Measurements from ENCODE around the gene DBF4. TPM values are rescaled to one million over a fixed set of nuclear protein-coding genes. Genes with fewer than 3 reads are reported as not detected.
"Not testable (repeated sequence)": the region's sequence is repeated elsewhere in the genome, so short reads cannot be mapped to it uniquely, and the experiment has no call there.

Gene DBF4
- total RNA-seq, 1 experiment from 2014 or later = 52.7 TPM

GRCh38 chr7:87918740-87919139 is 42.4 kb downstream of the DBF4 start:
- TF ChIP-seq, protein P1, sequence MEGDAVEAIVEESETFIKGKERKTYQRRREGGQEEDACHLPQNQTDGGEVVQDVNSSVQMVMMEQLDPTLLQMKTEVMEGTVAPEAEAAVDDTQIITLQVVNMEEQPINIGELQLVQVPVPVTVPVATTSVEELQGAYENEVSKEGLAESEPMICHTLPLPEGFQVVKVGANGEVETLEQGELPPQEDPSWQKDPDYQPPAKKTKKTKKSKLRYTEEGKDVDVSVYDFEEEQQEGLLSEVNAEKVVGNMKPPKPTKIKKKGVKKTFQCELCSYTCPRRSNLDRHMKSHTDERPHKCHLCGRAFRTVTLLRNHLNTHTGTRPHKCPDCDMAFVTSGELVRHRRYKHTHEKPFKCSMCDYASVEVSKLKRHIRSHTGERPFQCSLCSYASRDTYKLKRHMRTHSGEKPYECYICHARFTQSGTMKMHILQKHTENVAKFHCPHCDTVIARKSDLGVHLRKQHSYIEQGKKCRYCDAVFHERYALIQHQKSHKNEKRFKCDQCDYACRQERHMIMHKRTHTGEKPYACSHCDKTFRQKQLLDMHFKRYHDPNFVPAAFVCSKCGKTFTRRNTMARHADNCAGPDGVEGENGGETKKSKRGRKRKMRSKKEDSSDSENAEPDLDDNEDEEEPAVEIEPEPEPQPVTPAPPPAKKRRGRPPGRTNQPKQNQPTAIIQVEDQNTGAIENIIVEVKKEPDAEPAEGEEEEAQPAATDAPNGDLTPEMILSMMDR (conservative IDR thresholded peaks at IDR 0.05) = no peak
- no peak for TF ChIP-seq EZH2 (IDR thresholded peaks at IDR 0.05; ENCODE audit: low read depth)
- no peaks in the 10 kb centered on the region for H3K27me3 ChIP-seq (ENCODE audit: insufficient read depth, low read depth)
- ChIA-PET CTCF (no interaction called here), POLR2A (ENCODE audit: unreplicated experiment) (no interaction called here)
- no peak overlapping the region for H3K4me2 ChIP-seq
- no peaks in the 10 kb centered on the region for H3K9me2 ChIP-seq (ENCODE audit: insufficient read depth)
- no peak overlapping the region for H3K4me3 ChIP-seq
- no peaks in the 10 kb centered on the region for H3K36me3 ChIP-seq (ENCODE audit: low read depth)
- H3K27ac ChIP-seq = no peak overlapping the region
- H3F3A ChIP-seq (ENCODE audit: insufficient read depth, low read depth) = no peaks in the 10 kb centered on the region
- H3K9me3 ChIP-seq (ENCODE audit: insufficient read depth, low read depth) = no peaks in the 10 kb centered on the region
- no peaks in the 10 kb centered on the region for H3K79me2 ChIP-seq (ENCODE audit: low read depth)
- H4K20me1 ChIP-seq (ENCODE audit: insufficient read depth) = no peaks in the 10 kb centered on the region
- BruUV-seq (replicated peaks) = no TSS peak
- no peaks in the 10 kb centered on the region for H3K4me1 ChIP-seq (replicated peaks; ENCODE audit: insufficient read depth)
- no peak for DNase-seq
- intact Hi-C loops (cut with micrococcal nuclease; ENCODE audit: unreplicated experiment) = no loop called here
- no peak overlapping the region for H2AFZ ChIP-seq

DNA sequence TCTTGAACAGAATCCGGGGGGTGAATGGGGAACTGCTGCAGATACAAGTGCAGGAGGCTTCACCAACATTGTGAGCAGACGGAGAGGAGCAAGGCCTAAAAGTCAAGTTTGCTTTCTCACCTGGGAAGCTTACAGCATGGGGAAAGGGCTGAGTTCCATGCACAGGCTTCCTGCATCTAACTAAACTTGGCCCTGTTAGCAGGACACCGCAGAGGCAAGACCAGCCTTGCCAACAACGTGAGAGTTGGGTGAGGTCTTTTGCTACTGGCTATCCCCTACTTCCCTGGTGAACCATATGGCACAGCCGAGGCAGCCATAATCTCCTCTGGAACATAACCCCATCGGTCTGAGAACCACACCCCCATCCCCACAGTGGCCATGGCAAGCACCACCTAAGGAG is 43.6 kb downstream of the DBF4 start:
- TF ChIP-seq EZH2 (IDR thresholded peaks at IDR 0.05; ENCODE audit: low read depth) = no peak
- TF ChIP-seq, protein P1 (conservative IDR thresholded peaks at IDR 0.05) = no peak
- H3K9me3 ChIP-seq (ENCODE audit: insufficient read depth, low read depth) = no peaks in the 10 kb centered on the region
- no peak for DNase-seq
- POLR2A ChIA-PET (ENCODE audit: unreplicated experiment) = no interaction called here
- H4K20me1 ChIP-seq (ENCODE audit: insufficient read depth) = no peaks in the 10 kb centered on the region
- H3K4me1 ChIP-seq (replicated peaks; ENCODE audit: insufficient read depth) = no peaks in the 10 kb centered on the region
- no peaks in the 10 kb centered on the region for H3K9me2 ChIP-seq (ENCODE audit: insufficient read depth)
- no peaks in the 10 kb centered on the region for H3K27me3 ChIP-seq (ENCODE audit: insufficient read depth, low read depth)
- no peak overlapping the region for H3K27ac ChIP-seq
- no peak overlapping the region for H2AFZ ChIP-seq
- no peaks in the 10 kb centered on the region for H3F3A ChIP-seq (ENCODE audit: insufficient read depth, low read depth)
- intact Hi-C loops (cut with micrococcal nuclease; ENCODE audit: unreplicated experiment) = no loop called here
- H3K36me3 ChIP-seq (ENCODE audit: low read depth) = no peaks in the 10 kb centered on the region
- no peak overlapping the region for H3K4me2 ChIP-seq
- BruUV-seq (replicated peaks) = no TSS peak
- no peaks in the 10 kb centered on the region for H3K79me2 ChIP-seq (ENCODE audit: low read depth)
- no peak overlapping the region for H3K4me3 ChIP-seq
- CTCF ChIA-PET = no interaction called here

DNA sequence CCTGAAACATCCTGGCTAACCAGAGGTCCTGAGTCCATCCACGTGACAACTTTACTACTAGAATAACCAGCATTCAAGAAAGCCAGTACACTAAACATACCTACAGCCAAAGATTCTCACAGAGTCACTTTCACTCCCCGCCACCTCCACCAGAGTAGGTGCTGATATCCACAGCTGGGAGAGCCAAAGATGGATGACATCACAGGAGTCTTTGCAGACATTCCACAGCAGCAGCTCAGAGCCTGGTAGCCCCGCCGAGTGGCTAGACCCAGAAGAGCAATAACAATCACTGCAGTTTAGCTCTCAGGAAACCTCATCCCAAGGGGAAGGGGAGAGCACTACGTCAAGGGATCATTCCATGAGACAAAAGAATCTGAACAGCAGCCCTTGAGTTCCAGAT is 44.3 kb downstream of the DBF4 start:
- POLR2A ChIA-PET (ENCODE audit: unreplicated experiment) = no interaction called here
- H3K27ac ChIP-seq = no peak overlapping the region

GRCh38 chr7:87922759-87923395 is 46.6 kb downstream of the DBF4 start:
- H2AFZ ChIP-seq; H3K36me3 ChIP-seq (ENCODE audit: low read depth); H4K20me1 ChIP-seq (ENCODE audit: insufficient read depth); H3K27me3 ChIP-seq (ENCODE audit: insufficient read depth, low read depth); H3K27ac ChIP-seq; CTCF ChIA-PET; intact Hi-C loops (cut with micrococcal nuclease; ENCODE audit: unreplicated experiment); DNase-seq; H3K4me3 ChIP-seq; H3K79me2 ChIP-seq (ENCODE audit: low read depth); H3F3A ChIP-seq (ENCODE audit: insufficient read depth, low read depth); H3K4me2 ChIP-seq; H3K9me2 ChIP-seq (ENCODE audit: insufficient read depth); H3K4me1 ChIP-seq (replicated peaks; ENCODE audit: insufficient read depth); POLR2A ChIA-PET (ENCODE audit: unreplicated experiment); BruUV-seq (replicated peaks); H3K9me3 ChIP-seq (ENCODE audit: insufficient read depth, low read depth): not testable (repeated sequence)

More for the DNA sequence above, 44.3 kb downstream of the DBF4 start:
- CTCF ChIA-PET = no interaction called here
- TF ChIP-seq, protein P1 (conservative IDR thresholded peaks at IDR 0.05) = no peak
- TF ChIP-seq EZH2 (IDR thresholded peaks at IDR 0.05; ENCODE audit: low read depth) = no peak
- Histone ChIP-seq H3K9me2 (ENCODE audit: insufficient read depth) (no peaks in the 10 kb centered on the region), H3K4me3 (no peak overlapping the region), H3K79me2 (ENCODE audit: low read depth) (no peaks in the 10 kb centered on the region), H3F3A (ENCODE audit: insufficient read depth, low read depth) (no peaks in the 10 kb centered on the region), H3K4me1 (replicated peaks; ENCODE audit: insufficient read depth) (no peaks in the 10 kb centered on the region), H3K4me2 (no peak overlapping the region), H2AFZ (no peak overlapping the region), H4K20me1 (ENCODE audit: insufficient read depth) (no peaks in the 10 kb centered on the region), H3K9me3 (ENCODE audit: insufficient read depth, low read depth) (no peaks in the 10 kb centered on the region), H3K27me3 (ENCODE audit: insufficient read depth, low read depth) (no peaks in the 10 kb centered on the region), H3K36me3 (ENCODE audit: low read depth) (no peaks in the 10 kb centered on the region)
- intact Hi-C loops (cut with micrococcal nuclease; ENCODE audit: unreplicated experiment) = no loop called here
- no TSS peak for BruUV-seq (replicated peaks)
- DNase-seq = no peak

All from PC-9 (cell line).